GM12878 (cell line): Measurements from ENCODE around the gene TOE1. TPM values are rescaled to one million over a fixed set of nuclear protein-coding genes. Genes with fewer than 3 reads are reported as not detected.

Source experiments
- ATF2 ChIP-seq: IDR thresholded peaks from 2 replicates; pipeline ENCODE4 v1.6.1; 2012; ENCODE audit warnings: low read length, inconsistent platforms
- BCLAF1 ChIP-seq: fragments of 450-650 bp; IDR thresholded peaks from 2 replicates; pipeline ENCODE4 v1.6.1; 2017; ENCODE audit warnings: antibody characterized with exemption, mild to moderate bottlenecking, moderate library complexity
- EGR1 ChIP-seq, 2 experiments: IDR thresholded peaks; 1 replicate in 1 of 2; 2 replicates in 1 of 2; pipeline ENCODE4 v1.6.1; 2011 to 2012; ENCODE audit warnings: low read depth in 2 of 2, low read length in 2 of 2, borderline replicate concordance in 1 of 2, mild to moderate bottlenecking in 1 of 2, moderate library complexity in 1 of 2
- EP300 ChIP-seq, 2 experiments: fragments of 150-350 bp in 1 of 2; IDR thresholded peaks; 2 replicates each; pipeline ENCODE4 v1.6.1; 2011 to 2012; ENCODE audit warnings: low read depth in 2 of 2, low read length in 2 of 2, borderline replicate concordance in 1 of 2, improper control_type of control experiment in 1 of 2, inconsistent platforms in 1 of 2; ENCODE audit not compliant: control insufficient read depth in 1 of 2
- FOXM1 ChIP-seq: IDR thresholded peaks from 2 replicates; pipeline ENCODE4 v1.6.1; 2012; ENCODE audit warnings: low read depth, mild to moderate bottlenecking, inconsistent platforms, low read length, moderate library complexity
- IRF3 ChIP-seq: fragments of 450-650 bp; IDR thresholded peaks from 2 replicates; pipeline ENCODE4 v1.6.1; 2014; ENCODE audit warnings: mild to moderate bottlenecking
- KAT2A ChIP-seq: conservative IDR thresholded peaks from 2 replicates; pipeline ENCODE4 v1.6.1; 2011; ENCODE audit warnings: low read depth, low read length; ENCODE audit not compliant: control insufficient read depth
- MEF2A ChIP-seq: IDR thresholded peaks from 2 replicates; pipeline ENCODE4 v1.6.1; 2011; ENCODE audit warnings: low read depth, mild to moderate bottlenecking, low read length, moderate library complexity; ENCODE audit not compliant: insufficient read depth
- MXI1 ChIP-seq: fragments of 150-350 bp; IDR thresholded peaks from 2 replicates; pipeline ENCODE4 v1.6.1; 2011; ENCODE audit warnings: low read depth, mild to moderate bottlenecking, inconsistent platforms, low read length, improper control_type of control experiment
- NRF1 ChIP-seq: conservative IDR thresholded peaks from 2 replicates; pipeline ENCODE4 v1.6.1; 2011; ENCODE audit warnings: mild to moderate bottlenecking, low read depth, low read length, improper control_type of control experiment
- RBBP5 ChIP-seq: fragments of 200-600 bp; sonication (generic); conservative IDR thresholded peaks from 2 replicates; pipeline ENCODE4 v1.6.1; 2016
- RELA ChIP-seq: fragments of 450-650 bp; IDR thresholded peaks from 2 replicates; pipeline ENCODE4 v1.8.0; 2014; ENCODE audit warnings: borderline replicate concordance; ENCODE audit not compliant: partially characterized antibody
- SPI1 ChIP-seq: IDR thresholded peaks from 2 replicates; pipeline ENCODE4 v1.6.1; 2011; ENCODE audit warnings: low read depth, mild to moderate bottlenecking, low read length, moderate library complexity, borderline replicate concordance; ENCODE audit not compliant: insufficient read depth
- STAT1 ChIP-seq: fragments of 450-650 bp; conservative IDR thresholded peaks from 2 replicates; pipeline ENCODE4 v1.6.1; 2014; ENCODE audit warnings: antibody characterized with exemption, mild to moderate bottlenecking
- TCF3 ChIP-seq: IDR thresholded peaks from 2 replicates; pipeline ENCODE4 v1.6.1; 2012; ENCODE audit warnings: low read depth, mild to moderate bottlenecking, low read length, borderline replicate concordance; ENCODE audit not compliant: insufficient read depth
- ZBTB33 ChIP-seq: fragments of 450-650 bp; IDR thresholded peaks from 2 replicates; pipeline ENCODE4 v1.6.1; 2017; ENCODE audit warnings: mild to moderate bottlenecking
- ZBTB4 ChIP-seq: fragments of 450-650 bp; formaldehyde crosslinking; IDR thresholded peaks from 2 replicates; pipeline ENCODE4 v1.4.0; 2022; ENCODE audit warnings: mild to moderate bottlenecking, moderate library complexity
- polyA plus RNA-seq, 11 experiments: library from polyadenylated mRNA; depleted of rRNA in 4 of 11; unstranded in 6 of 11; stranded (reverse) in 5 of 11; fragments of >200 nt; fragmentation: Nextera tagmentation in 4 of 11; fragmentation: Illumina TruSeq in 1 of 11; extraction: Ambion mirVana in 4 of 11; extraction: Trizol in 1 of 11; gene quantifications; 1 replicate in 1 of 11; 2 replicates in 10 of 11; pipeline versions ENCODE4 v1.2.1 to v1.2.3, GENCODE V29; 2011 to 2016; ENCODE audit warnings: inconsistent platforms in 2 of 11, missing spikeins in 2 of 11, low read depth in 1 of 11
- total RNA-seq, 4 experiments: library from RNA; depleted of rRNA in 3 of 4; stranded (reverse); fragments of >200 nt in 3 of 4; fragmentation: Illumina TruSeq in 1 of 4; extraction: Trizol in 1 of 4; gene quantifications; 2 replicates each; pipeline versions ENCODE4 v1.2.1 to v1.2.3, GENCODE V29; 2013 to 2021

TOE1 gene
- total and polyA plus RNA-seq, 10 of the 15 experiments (the other 5 are each of a cell fraction or from before 2014, with no cell fraction given) = 22.7 to 38.0 (median 33.3) TPM

- TF ChIP-seq MXI1 (0 out of 2 replicates have a peak, but pooled peaks have one; percentile 11), NRF1 (no peak), TCF3 (0 out of 2 replicates have a peak, but pooled peaks have one; percentile 69), RELA (peak; percentile 41), ZBTB4 (0 out of 2 replicates have a peak, but pooled peaks have one; percentile 50), ATF2 (no peak), STAT1 (no peak), FOXM1 (0 out of 2 replicates have a peak, but pooled peaks have one; percentile 2), SPI1 (no peak), KAT2A (no peak), ZBTB33 (no peak), BCLAF1 (no peak), IRF3 (no peak), RBBP5 (no peak), EP300 (IDR thresholded peaks at IDR 0.05; ENCODE audit: borderline replicate concordance in 1 of 2, control insufficient read depth in 1 of 2, low read depth in 2 of 2, low read length in 2 of 2) (no peak), MEF2A (no peak), EGR1 (IDR thresholded peaks at IDR 0.05; ENCODE audit: borderline replicate concordance in 1 of 2, low read depth in 2 of 2, low read length in 2 of 2) (peak in 1 of 2 experiments; percentile 70; a peak in 2 of 3 replicates)
These were observed 36.3 kb upstream of the TOE1 start (continued) for GRCh38 chr1:45303520-45304310.
